SK-N-SH treated with all-trans-retinoic acid at 6 μM for 48 hours (cell line): ENCODE data around the gene MMGT1.

Source experiments
- RARB ChIP-seq: fragments of 250-450 bp; sonication (Bioruptor Pico); IDR thresholded peaks from 2 replicates; pipeline ENCODE4 v1.8.0; 2021; ENCODE audit warnings: mild to moderate bottlenecking, moderate library complexity
- ZNF70 ChIP-seq: fragments of 450-650 bp; formaldehyde crosslinking; IDR thresholded peaks from 2 replicates; pipeline ENCODE4 v1.5.0; 2020; ENCODE audit warnings: mild to moderate bottlenecking, moderate library complexity

DNA sequence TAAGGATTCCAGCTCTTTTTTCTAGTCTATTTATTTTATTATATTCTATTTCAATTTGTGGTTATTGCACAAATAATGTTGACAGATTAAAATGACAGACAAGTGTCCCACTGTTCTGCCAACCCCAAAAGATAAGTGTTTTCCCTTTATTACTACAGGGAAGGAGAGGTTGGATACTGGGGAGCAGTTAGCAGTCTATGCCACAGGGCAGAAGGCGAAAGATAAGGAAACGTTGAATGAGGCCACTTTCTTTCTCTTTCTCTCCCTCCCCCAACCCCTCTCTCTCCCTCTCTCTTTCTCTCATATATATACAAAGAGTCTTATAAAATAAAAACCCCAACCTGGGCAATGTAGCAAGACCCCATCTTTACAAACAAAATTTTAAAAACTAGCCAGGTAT is 43.1 kb upstream of the MMGT1 start:
- TF ChIP-seq RARB (CRISPR knock-in tag) = no peak
- TF ChIP-seq ZNF70 (CRISPR knock-in tag) = no peak
